GM19397 (cell line): ENCODE data around the gene OCA2.

ENCODE experiments used
- ATAC-seq: cut with Tn5 transposase; IDR thresholded peaks from one replicate; pipeline ENCODE4 v1.9.1; 2021; ENCODE audit warnings: mild to moderate bottlenecking, moderate library complexity; ENCODE audit not compliant: unreplicated experiment

Gene OCA2

GRCh38 chr15:27826902-27827714, 272.0 kb downstream of the OCA2 start:
- ATAC-seq: no peak

GRCh38 chr15:27826411-27826810, 272.7 kb downstream of the OCA2 start:
- no peak for ATAC-seq

DNA sequence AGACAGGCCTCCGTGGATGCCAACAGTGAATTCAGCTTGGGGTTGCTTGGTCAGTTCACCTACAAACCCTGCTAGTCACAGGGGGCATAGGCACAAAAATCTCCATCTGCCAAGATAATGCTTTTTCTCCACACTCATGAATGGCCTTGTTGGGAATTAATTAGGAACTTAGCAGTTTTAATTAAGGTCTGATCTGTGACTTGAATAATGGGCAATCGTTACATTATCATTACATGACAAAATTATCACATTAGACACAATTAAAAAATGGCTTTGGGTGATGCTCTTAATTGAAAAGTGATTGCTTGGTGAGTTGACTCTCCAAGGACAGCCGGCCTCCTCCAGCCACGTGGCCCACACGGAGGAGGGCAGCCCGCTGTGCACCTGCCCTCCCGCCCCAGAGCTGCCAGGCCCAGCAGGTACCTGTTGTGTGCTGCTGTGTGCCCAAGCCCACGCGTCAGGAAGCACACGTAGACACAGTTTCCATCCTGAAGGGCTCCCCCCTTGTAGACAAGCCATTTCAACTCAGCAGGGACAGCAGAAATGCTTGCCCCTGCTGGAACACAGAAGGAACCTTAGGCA, 274.2 kb downstream of the OCA2 start:
- no peak for ATAC-seq

- no peak for ATAC-seq
Measured at GRCh38 chr15:27821273-27821672, 277.8 kb downstream of the OCA2 start.

GRCh38 chr15:27820722-27821121, 278.4 kb downstream of the OCA2 start:
- ATAC-seq: no peak

DNA sequence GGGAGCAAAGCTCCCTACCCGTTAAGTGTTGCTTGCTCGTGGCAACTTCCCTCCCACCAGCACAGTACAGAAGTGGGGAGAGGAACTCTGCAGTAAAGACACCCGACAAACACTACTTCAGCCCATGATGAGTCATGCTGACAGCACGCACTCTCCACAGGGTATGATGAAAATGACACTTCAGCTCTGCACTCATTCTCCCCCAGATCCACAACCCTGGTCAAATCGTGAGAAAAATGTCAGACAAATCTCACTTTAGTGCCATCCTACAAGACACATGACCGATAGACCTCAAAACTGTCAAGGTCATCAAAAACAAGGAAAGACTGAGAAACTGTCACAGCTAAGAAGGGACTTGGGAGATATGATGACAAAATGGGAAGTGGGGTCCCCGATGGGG, 278.9 kb downstream of the OCA2 start:
- ATAC-seq: no peak

GRCh38 chr15:27817258-27817657, 281.9 kb downstream of the OCA2 start:
- ATAC-seq: no peak

GRCh38 chr15:27816790-27817189, 282.3 kb downstream of the OCA2 start:
- ATAC-seq: no peak

DNA sequence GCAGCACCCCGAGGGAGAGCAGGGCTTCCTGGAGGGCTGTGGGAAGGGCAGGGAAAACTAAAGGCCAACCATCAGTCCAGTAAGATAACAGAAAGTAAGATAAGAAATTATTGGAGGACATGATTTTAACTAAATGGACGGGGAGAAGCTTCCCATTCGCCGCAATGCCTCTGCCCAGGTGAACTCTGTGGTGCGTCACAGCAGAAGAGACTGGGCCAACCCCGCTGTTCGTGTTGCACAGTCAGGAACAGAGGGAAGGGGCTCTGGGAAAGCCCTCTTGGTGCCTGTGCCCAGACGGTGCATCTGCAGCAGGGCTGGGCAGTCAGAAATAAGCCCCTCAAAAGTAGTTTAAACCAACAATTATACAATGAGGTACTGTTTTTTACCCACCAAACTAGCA, 284.1 kb downstream of the OCA2 start:
- no peak for ATAC-seq

DNA sequence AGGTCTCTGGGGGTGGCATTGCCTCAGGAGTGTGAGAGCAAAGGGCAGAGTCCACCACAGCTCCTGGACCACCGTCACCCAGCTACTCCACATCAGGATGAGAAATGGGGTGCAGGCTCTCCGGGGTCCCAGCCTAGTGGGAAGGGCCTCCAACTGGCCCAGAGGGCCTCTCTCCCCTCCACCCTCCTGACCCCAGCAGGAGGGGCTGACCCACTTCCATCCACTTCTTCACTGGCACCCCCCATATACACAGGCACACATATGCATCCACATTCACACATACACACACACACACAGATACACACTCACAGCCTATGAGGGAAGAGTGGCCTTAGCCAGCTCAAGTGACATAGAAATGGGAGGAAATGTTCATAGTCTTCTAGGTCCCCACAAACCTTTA, 286.0 kb downstream of the OCA2 start:
- no peak for ATAC-seq

GRCh38 chr15:27808182-27808581, 290.9 kb downstream of the OCA2 start:
- no peak for ATAC-seq

DNA sequence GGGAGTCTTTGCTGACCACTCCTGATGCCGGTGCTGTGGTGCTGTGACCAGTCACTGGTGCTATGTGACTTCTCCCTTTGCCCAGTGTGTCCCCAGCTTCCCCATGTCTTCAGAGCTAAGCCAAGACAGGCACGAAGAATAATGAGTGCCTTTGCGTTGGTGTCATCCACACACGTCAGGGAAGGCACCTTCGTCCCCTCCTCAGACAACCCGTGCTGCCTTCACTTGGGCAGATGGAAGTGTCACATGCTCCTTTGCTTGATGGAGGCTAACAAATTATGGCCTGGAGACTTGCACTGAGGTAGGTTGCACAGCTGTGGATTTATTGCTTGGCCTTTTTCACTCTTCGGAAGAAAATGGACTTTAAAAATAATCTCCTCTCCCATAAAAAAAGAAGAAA, 291.8 kb downstream of the OCA2 start:
- ATAC-seq: no peak

DNA sequence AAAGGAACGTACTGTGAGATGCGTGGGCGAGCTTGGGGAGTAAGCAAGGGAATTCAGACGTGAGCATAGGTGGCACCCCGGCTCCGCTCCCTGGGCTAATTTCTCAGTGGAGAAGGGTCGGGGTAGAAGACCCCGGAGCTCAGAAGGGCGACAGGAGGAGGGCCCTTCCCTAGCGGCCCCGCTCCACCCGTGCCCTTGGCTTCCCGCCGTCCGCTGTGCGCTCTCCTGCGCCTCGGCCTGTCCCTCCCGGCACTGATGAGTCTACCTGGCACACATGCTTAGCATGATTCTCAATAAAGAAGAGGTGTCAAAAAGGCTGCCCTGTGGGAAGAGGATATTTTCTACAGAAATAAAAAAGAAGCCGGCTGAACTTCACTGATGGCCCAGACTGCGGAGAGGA, 292.7 kb downstream of the OCA2 start:
- ATAC-seq: no peak

- ATAC-seq: no peak
Measured at GRCh38 chr15:27805261-27806220, 293.6 kb downstream of the OCA2 start.

DNA sequence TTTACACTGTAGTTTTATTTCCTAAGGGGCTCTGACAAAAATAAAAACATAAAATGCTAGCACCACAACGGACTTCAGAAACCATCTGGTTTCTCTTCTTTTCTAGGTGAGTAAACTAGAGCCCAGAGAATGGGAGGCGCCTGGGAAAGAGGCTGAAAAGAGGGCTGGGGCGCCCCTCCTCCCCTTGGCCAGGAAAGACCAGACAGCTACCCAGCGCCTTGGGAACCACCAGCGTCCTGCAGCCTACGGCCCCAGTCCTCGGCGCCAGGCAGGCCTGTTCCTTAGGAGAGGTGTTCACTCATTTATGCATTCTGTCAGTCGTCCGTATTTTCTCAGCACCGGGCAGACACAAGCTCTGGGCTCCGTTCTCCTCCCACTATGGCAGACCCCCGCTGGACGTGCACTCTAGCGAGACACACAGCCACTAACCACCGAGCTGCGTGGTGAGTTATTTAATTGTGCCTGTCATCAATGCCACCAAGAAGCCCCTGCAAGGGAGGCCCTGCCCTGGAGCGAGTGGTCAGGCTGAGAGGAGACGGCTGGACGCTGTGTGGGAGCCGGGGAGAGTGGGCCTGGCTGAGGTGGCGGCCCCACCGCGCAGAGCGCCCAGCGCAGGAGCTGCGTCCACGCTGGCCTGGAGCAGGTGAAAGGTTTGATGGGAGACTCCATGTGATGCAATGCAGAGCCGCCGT, 294.4 kb downstream of the OCA2 start:
- no peak for ATAC-seq

DNA sequence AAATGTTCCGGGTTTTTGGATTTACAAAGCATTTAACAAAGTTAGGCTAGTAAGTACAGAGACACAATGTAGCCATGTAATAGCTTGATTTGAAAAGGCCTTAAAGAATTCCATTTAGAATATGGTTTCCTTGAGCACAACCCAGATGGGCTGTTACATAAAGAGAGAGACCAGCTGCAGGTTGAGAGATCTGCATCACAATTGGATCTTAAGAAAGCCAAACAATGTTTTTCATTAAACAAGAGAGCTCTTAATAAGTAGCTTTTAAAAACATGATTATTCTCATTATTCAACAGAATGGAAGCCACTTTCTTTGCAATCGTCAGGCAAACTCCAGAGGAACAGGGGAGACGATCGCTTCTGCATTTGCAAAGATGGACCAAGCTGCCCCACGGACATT, 300.3 kb downstream of the OCA2 start:
- ATAC-seq: no peak

DNA sequence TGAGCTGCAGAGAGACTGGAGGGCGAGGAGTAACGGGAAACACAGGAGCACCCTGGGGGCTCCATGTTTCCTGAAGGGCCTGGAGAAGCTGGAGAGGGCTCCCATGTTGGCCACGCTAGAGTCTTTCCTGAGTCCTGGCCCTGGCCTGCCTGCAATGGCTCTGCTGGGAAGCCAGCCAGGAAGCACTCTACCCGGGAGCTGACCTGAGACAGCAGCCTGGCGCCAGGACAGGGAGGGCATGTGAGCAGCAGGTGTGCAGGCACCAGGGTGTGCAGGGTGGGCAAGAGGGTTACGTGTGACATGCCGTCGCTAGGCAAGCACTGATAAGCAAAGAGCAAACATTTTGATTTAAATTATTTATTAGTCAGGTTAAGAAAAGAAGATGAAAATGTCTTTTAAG, 301.4 kb downstream of the OCA2 start:
- no peak for ATAC-seq

GRCh38 chr15:27796405-27797320, 302.5 kb downstream of the OCA2 start:
- ATAC-seq: no peak

DNA sequence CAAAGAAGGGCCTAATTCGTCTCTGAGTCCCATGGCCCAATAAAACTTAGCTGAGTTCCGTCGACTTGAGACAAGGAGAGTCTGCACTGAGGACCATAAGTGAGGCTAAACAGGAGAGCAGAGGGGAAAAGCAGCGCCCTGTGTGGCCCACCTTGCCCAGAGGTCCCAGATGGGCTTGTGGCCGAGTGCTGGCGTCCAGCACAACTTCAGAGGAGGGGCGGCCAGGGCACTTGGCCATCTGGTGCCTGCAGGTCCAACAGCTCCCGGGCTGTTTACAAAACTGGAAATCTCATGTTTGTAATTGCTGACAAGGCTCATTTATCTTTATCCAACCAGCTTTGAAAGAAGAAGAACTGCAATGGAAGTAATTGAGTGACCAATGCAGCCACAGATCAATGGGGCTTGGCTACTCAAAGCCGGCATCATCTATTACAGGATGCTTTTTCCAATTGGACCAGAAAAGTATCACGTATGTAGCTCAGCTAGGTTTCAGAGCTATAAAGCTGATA, 306.3 kb downstream of the OCA2 start:
- ATAC-seq: no peak

DNA sequence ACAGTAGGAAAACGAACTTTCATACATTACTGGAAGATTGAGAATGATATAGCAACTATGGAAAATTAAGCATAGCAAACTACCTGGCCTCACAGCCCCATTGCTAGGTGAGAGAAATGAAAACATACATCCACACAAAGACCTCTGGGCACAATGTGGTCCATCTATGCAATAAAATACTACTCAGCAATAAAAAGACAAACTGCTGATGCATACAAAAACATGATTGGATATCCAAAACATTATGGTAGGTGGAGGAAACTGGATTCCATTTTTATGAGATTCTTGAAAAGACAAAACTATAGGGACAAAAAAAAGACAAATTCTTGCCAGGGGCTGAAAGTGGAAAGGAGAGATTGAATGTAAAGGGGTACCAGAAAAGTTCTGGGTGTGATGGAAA, 308.8 kb downstream of the OCA2 start:
- ATAC-seq: no peak
